ENCODE results near the gene SNAP25.

The SNAP25 gene

DNA sequence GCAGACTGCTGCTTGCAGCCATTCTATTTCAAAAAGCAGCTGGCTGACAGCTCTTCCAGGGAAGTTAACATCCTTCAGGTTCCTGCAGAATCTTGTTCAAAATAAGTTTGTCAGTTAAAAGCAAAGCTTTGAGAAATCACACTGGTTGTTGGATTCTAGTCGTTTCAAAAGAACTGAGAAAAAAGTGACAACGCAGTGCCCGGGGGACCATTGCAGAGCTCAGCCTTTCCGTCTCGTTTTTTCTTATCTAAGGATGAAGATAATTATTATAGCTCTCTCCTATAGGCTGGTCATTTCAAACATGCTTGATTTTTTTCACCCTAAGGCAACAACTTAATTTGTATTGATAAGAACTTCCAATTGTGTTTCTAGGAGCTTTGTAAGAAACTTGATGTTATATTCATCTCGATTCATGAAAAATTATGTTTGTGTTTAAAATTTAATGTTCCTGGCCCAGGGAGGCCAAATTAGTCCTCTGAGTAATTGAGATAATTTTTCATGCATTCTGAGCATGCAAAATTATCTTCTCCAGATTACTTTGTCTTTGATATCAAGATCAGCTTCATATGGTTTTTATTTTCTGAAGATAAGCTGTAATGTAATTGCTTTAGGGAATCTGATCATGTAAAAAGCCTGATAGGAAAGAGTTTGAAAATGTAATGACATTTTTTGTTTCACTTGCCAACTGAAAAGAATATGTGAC is 58.4 kb downstream of the SNAP25 start:
- no peak for TF ChIP-seq CTCF (IDR thresholded peaks at IDR 0.05; ENCODE audit: low read depth, low read length)
- no peak for DNase-seq (ENCODE audit: extremely low read depth, low read depth)

DNA sequence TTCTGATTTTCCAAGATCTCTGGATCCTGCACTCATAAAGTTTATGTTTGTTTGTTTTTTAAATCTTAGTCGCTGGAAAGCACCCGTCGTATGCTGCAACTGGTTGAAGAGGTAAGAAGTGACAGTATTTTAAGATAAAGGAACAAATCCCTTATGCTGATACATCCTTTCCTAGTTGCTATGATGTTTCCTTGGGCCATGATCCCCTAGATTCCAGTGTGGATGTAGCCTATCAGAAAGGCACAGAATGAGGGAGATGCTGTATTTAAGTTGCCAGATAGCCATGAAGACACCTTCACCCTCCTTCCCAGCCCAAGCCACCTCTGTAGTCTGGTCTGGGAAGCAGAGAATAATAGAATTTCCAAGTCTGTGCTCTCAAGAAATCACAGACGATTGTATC is 59.0 kb downstream of the SNAP25 start:
- no peak for DNase-seq (ENCODE audit: extremely low read depth, low read depth)
- TF ChIP-seq CTCF (IDR thresholded peaks at IDR 0.05; ENCODE audit: low read depth, low read length) = no peak

GRCh38 chr20:10278412-10278811 is 59.8 kb downstream of the SNAP25 start:
- no peak for DNase-seq (ENCODE audit: extremely low read depth, low read depth)
- TF ChIP-seq CTCF (IDR thresholded peaks at IDR 0.05; ENCODE audit: low read depth, low read length) = no peak

DNA sequence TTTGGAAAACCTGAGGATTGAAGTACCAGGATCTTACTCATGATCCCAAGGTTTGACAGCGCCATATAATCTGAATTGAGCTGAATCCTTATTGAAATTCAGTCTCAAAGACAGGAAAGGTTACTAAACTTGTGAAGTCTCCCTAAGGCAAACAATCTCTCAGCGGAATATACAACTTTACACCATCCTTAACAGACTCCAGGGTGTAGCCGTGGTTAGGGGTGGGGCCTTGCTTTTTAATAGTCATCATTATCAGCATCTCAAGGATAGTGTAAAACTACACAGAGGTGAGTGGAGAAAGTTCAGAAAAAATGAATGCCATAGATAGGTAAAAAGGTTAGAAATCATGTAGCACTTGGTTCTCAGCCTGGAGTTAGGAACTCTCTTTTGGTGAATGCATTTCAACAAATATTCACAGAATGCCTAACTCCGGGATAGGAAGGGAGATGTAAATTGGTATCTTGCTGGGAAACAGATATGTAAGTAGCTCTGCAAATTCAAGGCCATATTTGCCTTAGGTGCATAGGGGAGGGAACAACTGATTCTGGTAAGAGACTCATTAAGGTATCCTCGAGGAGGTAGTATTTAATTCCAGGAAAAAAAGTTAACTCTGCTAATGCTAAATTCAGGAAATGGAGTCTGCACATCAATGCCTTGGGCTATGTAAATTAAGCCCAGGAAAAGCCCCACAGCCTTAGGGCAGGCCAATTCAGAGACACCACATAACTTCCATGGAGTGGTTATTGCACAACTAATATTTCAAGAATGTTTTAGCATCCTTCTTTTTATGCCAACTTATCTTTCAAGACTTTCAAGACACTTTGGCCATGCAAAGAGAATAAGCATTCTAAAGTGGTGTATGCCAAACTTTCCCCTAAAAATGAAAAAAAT is 61.6 kb downstream of the SNAP25 start:
- no peak for TF ChIP-seq CTCF (IDR thresholded peaks at IDR 0.05; ENCODE audit: low read depth, low read length)
- no peak for DNase-seq (ENCODE audit: extremely low read depth, low read depth)

- DNase-seq (ENCODE audit: extremely low read depth, low read depth) = no peak
- TF ChIP-seq CTCF (IDR thresholded peaks at IDR 0.05; ENCODE audit: low read depth, low read length) = no peak
Measured at GRCh38 chr20:10281911-10282310, 63.3 kb downstream of the SNAP25 start.

DNA sequence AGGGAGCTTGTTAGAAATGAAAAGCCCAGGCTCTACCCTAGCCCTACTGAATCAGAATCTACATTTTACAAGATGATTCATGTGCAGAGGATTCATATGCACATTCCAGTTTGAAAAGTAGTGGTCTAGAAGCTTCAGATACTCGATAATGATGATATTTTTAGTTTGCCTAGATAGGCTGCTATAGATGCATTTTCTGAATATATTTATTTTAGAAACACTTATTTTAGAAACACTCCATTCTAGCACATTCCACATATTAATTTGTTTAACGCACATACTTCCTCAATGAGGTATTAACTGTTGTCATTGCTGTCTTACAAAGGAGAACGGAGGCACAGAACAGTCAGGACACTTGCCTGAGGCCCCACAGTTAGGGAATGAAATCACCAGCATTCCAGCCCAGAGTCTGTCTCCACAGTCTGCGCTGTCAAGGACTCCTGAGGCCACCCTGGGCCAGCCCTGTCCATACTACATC is 64.4 kb downstream of the SNAP25 start:
- no peak for DNase-seq (ENCODE audit: extremely low read depth, low read depth)
- TF ChIP-seq CTCF (IDR thresholded peaks at IDR 0.05; ENCODE audit: low read depth, low read length) = no peak

DNA sequence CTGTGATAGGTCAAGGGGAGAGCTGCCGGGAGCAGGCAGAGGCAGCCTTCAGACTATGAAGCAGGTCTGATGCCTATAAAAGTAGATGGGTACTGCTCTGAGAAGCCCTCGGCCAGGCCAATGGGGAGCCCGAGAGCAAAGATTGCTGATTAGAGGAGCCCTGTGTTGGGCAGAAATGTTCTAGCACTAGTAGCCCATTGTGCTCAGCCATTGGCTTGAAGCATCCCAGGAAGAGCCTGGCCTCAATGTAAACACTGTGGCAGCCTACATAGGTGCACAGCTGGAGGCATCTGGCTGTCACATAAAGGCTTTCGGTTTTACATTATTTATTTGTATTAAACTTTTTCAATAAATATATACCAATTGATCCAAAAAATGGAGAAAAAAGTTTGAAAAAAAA is 67.7 kb downstream of the SNAP25 start:
- DNase-seq (ENCODE audit: extremely low read depth, low read depth) = no peak
- no peak for TF ChIP-seq CTCF (IDR thresholded peaks at IDR 0.05; ENCODE audit: low read depth, low read length)
